CD4-positive, alpha-beta T cell (primary cell): ENCODE data around the gene ATP4B. TPM values are rescaled to one million over a fixed set of nuclear protein-coding genes. Genes with fewer than 3 reads are reported as not detected.

Experiments
- ATAC-seq: fragments of 200-7000 bp; cut with Tn5 transposase; one replicate; pipeline ENCODE4 v1.10.0; 2022; ENCODE audit warnings: mild to moderate bottlenecking; ENCODE audit not compliant: poor library complexity
- CTCF ChIA-PET: fragments of 350-600 bp; sonication (Branson Sonifier 250); formaldehyde crosslinking; loops from one replicate; lab custom pipeline; 2021; ENCODE audit warnings: antibody characterized with exemption, inconsistent platforms; lab: Charles Lee
- POLR2A ChIA-PET: fragments of 350-600 bp; sonication (Branson Sonifier 250); formaldehyde crosslinking; loops from one replicate; lab custom pipeline; 2021; ENCODE audit warnings: antibody characterized with exemption, inconsistent platforms; lab: Charles Lee
- DNase-seq, 14 experiments: peaks; one replicate each; pipeline ENCODE4 v3.0.0-alpha.2; 2013 to 2020; ENCODE audit warnings: mixed read lengths in 2 of 14
- H3K27ac ChIP-seq, 2 donors: one replicate each; pipeline versions ENCODE4 v1.5.1 to v1.7.0; 2013; ENCODE audit warnings: low read length in 2 of 2, low read depth in 1 of 2, mild to moderate bottlenecking in 1 of 2
- H3K27me3 ChIP-seq, 2 experiments: 1 replicate in 1 of 2; 2 replicates in 1 of 2; pipeline versions ENCODE4 v1.6.1 to v1.7.0; 2013; ENCODE audit warnings: low read length in 2 of 2, control low read depth in 1 of 2, mild to moderate bottlenecking in 1 of 2, moderate library complexity in 1 of 2; ENCODE audit not compliant: insufficient read depth in 2 of 2, control insufficient read depth in 1 of 2
- H3K36me3 ChIP-seq: one replicate; pipeline ENCODE4 v1.6.1; 2013; ENCODE audit warnings: low read length, control low read depth; ENCODE audit not compliant: insufficient read depth
- H3K4me1 ChIP-seq: one replicate; pipeline ENCODE4 v1.6.1; 2013; ENCODE audit warnings: low read length, control low read depth; ENCODE audit not compliant: insufficient read depth
- H3K4me3 ChIP-seq: one replicate; pipeline ENCODE4 v1.5.1; 2013; ENCODE audit warnings: mild to moderate bottlenecking, low read length, moderate library complexity
- H3K9me3 ChIP-seq, 2 experiments: 1 replicate in 1 of 2; 2 replicates in 1 of 2; pipeline versions ENCODE4 v1.6.1 to v1.7.0; 2013; ENCODE audit warnings: low read length in 2 of 2, mild to moderate bottlenecking in 2 of 2, control low read depth in 1 of 2, moderate library complexity in 1 of 2; ENCODE audit not compliant: control insufficient read depth in 1 of 2, insufficient read depth in 1 of 2
- H3K27ac Mint-ChIP-seq: one replicate; pipeline ENCODE4 v1.8.0; 2020; ENCODE audit warnings: mixed read lengths
- H3K27me3 Mint-ChIP-seq: one replicate; pipeline ENCODE4 v1.8.0; 2021; ENCODE audit warnings: mixed read lengths
- H3K36me3 Mint-ChIP-seq: one replicate; pipeline ENCODE4 v1.8.0; 2021; ENCODE audit warnings: low read depth, mixed read lengths
- H3K4me1 Mint-ChIP-seq: one replicate; pipeline ENCODE4 v1.8.0; 2021; ENCODE audit warnings: low read depth, mixed read lengths
- H3K4me3 Mint-ChIP-seq: one replicate; pipeline ENCODE4 v1.8.0; 2020; ENCODE audit warnings: mild to moderate bottlenecking, mixed read lengths
- H3K9me3 Mint-ChIP-seq: one replicate; pipeline ENCODE4 v1.8.0; 2020; ENCODE audit warnings: mixed read lengths
- CTCF ChIP-seq: fragments of 200-600 bp; IDR thresholded peaks from one replicate; pipeline ENCODE4 v1.8.0; 2022; ENCODE audit warnings: antibody characterized with exemption, mild to moderate bottlenecking
- intact Hi-C, 2 experiments: fragments of 100-400 bp; cut with DNase I in 1 of 2; cut with micrococcal nuclease in 1 of 2; formaldehyde crosslinking; loops; one replicate each; pipeline versions ENCODE4 v1.15.1 to v1.9.0; 2023 to 2025; cut with DNase I, micrococcal nuclease
- total RNA-seq, 174 experiments: library from RNA in 2 of 174; stranded (reverse) in 2 of 174; gene quantifications; one replicate each; pipeline ENCODE4 v1.2.3 and lab custom pipeline; 2021 to 2026

ATP4B gene
- total RNA-seq, 2 experiments from 2014 or later, result not detected

- no peak for TF ChIP-seq CTCF
- no peak overlapping the region for H3K4me3 Mint-ChIP-seq
- no peaks in the 10 kb centered on the region for H3K36me3 ChIP-seq
- no peaks in the 10 kb centered on the region for H3K27me3 Mint-ChIP-seq
- H3K27ac ChIP-seq, result no peak overlapping the region
- ATAC-seq, result no peak
- H3K9me3 Mint-ChIP-seq, result no peaks in the 10 kb centered on the region
- peaks cover 0 to 3% of the 10 kb centered on the region in 2 experiments for H3K27me3 ChIP-seq
- CTCF ChIA-PET, result no interaction called here
- no peaks in the 10 kb centered on the region for H3K4me1 ChIP-seq
- intact Hi-C loops, result no loop called here
- H3K9me3 ChIP-seq, result peaks cover 0 to 14% of the 10 kb centered on the region in 2 experiments
- H3K4me3 ChIP-seq, result no peak overlapping the region
- POLR2A ChIA-PET, result no interaction called here
- no peak overlapping the region for H3K27ac Mint-ChIP-seq
- H3K4me1 Mint-ChIP-seq, result peaks cover 10% of the 10 kb centered on the region
- H3K36me3 Mint-ChIP-seq, result no peaks in the 10 kb centered on the region
- DNase-seq, result peak in 2 of 14 experiments; percentile 10 to 19
Measured at GRCh38 chr13:113668491-113668971, 10.5 kb upstream of the ATP4B start.

GRCh38 chr13:113667771-113668490 is 9.9 kb upstream of the ATP4B start:
- CTCF ChIA-PET, result no interaction called here
- no peak overlapping the region for H3K4me3 ChIP-seq
- DNase-seq, result peak in 2 of 14 experiments; percentile 17 to 29

GRCh38 chr13:113666951-113667701 is 9.1 kb upstream of the ATP4B start, which contains the start of gene GRK1:
TSS of gene GRK1 (plus strand) at chr13:113667219. CDS start at chr13:113667387, 168 bp downstream.
- no peaks in the 10 kb centered on the region for H3K9me3 Mint-ChIP-seq
- POLR2A ChIA-PET, result no interaction called here
- Histone ChIP-seq H3K36me3 (no peaks in the 10 kb centered on the region), H3K27me3 (peaks cover 0 to 3% of the 10 kb centered on the region in 2 experiments), H3K9me3 (peaks cover 0 to 14% of the 10 kb centered on the region in 2 experiments), H3K4me3 (no peak within 1 kb of the TSS), H3K4me1 (no peaks in the 10 kb centered on the region), H3K27ac (no peak within 1 kb of the TSS)
- CTCF ChIA-PET, result no interaction called here
- H3K27me3 Mint-ChIP-seq, result no peaks in the 10 kb centered on the region
- intact Hi-C loops, result no loop called here
- H3K27ac Mint-ChIP-seq, result no peak within 1 kb of the TSS
- H3K4me1 Mint-ChIP-seq, result peaks cover 7% of the 10 kb centered on the region
- no peak for TF ChIP-seq CTCF
- no peak within 1 kb of the TSS for H3K4me3 Mint-ChIP-seq
- DNase-seq (peak in 2 of 14 experiments; percentile 15 to 27), ATAC-seq (no peak)
- H3K36me3 Mint-ChIP-seq, result no peaks in the 10 kb centered on the region

More at GRCh38 chr13:113667771-113668490, 9.9 kb upstream of the ATP4B start:
- H3K27me3 Mint-ChIP-seq, result no peaks in the 10 kb centered on the region
- peaks cover 0 to 3% of the 10 kb centered on the region in 2 experiments for H3K27me3 ChIP-seq
- no peak overlapping the region for H3K27ac ChIP-seq
- POLR2A ChIA-PET, result no interaction called here
- no peak for TF ChIP-seq CTCF
- ATAC-seq, result no peak
- peaks cover 10% of the 10 kb centered on the region for H3K4me1 Mint-ChIP-seq
- no peak overlapping the region for H3K4me3 Mint-ChIP-seq
- H3K9me3 Mint-ChIP-seq, result no peaks in the 10 kb centered on the region
- no peaks in the 10 kb centered on the region for H3K36me3 Mint-ChIP-seq
- H3K27ac Mint-ChIP-seq, result no peak overlapping the region
- H3K36me3 ChIP-seq, result no peaks in the 10 kb centered on the region
- intact Hi-C loops, result no loop called here
- no peaks in the 10 kb centered on the region for H3K4me1 ChIP-seq
- H3K9me3 ChIP-seq, result peaks cover 0 to 14% of the 10 kb centered on the region in 2 experiments
